BJ (cell line): ENCODE measurements around the gene SYCP2L. TPM values are rescaled to one million over a fixed set of nuclear protein-coding genes. Genes with fewer than 3 reads are reported as not detected.

Experiments
- CTCF ChIA-PET: fragments of 350-600 bp; formaldehyde crosslinking; extraction: SDS; loops from one replicate; lab custom pipeline; 2021; ENCODE audit warnings: antibody characterized with exemption, inconsistent platforms; lab: Yijun Ruan, JAX
- POLR2A ChIA-PET: fragments of 300-600 bp; sonication (Branson Sonifier 250); formaldehyde crosslinking; extraction: SDS; loops from one replicate; lab custom pipeline; 2021; ENCODE audit warnings: antibody characterized with exemption; lab: Charles Lee
- DNase-seq: peaks from one replicate; pipeline ENCODE4 v3.0.0-alpha.2; 2011; ENCODE audit warnings: low read depth
- H3K27me3 ChIP-seq: 2 replicates; pipeline ENCODE4 v1.6.0; 2011; ENCODE audit warnings: low read length; ENCODE audit not compliant: control insufficient read depth, insufficient read depth
- H3K36me3 ChIP-seq: 2 replicates; pipeline ENCODE4 v1.5.1; 2011; ENCODE audit warnings: low read length; ENCODE audit not compliant: control insufficient read depth, insufficient read depth
- H3K4me3 ChIP-seq: 2 replicates; pipeline ENCODE4 v1.5.1; 2011; ENCODE audit warnings: low read depth, mild to moderate bottlenecking, control low read depth, low read length
- polyA minus RNA-seq: library from RNA; depleted of rRNA, polyadenylated mRNA; stranded (reverse); fragments of >200 nt; gene quantifications from 2 replicates; pipeline ENCODE4 v1.2.3, GENCODE V29; 2011; rRNA and poly(A)+ RNA removed
- polyA plus RNA-seq: library from polyadenylated mRNA; depleted of rRNA; stranded (reverse); fragments of >200 nt; gene quantifications from 2 replicates; pipeline ENCODE4 v1.2.3, GENCODE V29; 2011; rRNA removed
- TF ChIP-seq, protein P1 (sequence below): IDR thresholded peaks from 2 replicates; pipeline ENCODE4 v1.5.1; 2011; ENCODE audit warnings: low read depth, mild to moderate bottlenecking, control low read depth, inconsistent platforms, low read length, moderate library complexity; ENCODE audit not compliant: insufficient read depth

The SYCP2L gene
- polyA plus RNA-seq (0.04 TPM in 1 of 2 replicates, not detected in the other), polyA minus RNA-seq (2.0 TPM in 1 of 2 replicates, not detected in the other)

DNA sequence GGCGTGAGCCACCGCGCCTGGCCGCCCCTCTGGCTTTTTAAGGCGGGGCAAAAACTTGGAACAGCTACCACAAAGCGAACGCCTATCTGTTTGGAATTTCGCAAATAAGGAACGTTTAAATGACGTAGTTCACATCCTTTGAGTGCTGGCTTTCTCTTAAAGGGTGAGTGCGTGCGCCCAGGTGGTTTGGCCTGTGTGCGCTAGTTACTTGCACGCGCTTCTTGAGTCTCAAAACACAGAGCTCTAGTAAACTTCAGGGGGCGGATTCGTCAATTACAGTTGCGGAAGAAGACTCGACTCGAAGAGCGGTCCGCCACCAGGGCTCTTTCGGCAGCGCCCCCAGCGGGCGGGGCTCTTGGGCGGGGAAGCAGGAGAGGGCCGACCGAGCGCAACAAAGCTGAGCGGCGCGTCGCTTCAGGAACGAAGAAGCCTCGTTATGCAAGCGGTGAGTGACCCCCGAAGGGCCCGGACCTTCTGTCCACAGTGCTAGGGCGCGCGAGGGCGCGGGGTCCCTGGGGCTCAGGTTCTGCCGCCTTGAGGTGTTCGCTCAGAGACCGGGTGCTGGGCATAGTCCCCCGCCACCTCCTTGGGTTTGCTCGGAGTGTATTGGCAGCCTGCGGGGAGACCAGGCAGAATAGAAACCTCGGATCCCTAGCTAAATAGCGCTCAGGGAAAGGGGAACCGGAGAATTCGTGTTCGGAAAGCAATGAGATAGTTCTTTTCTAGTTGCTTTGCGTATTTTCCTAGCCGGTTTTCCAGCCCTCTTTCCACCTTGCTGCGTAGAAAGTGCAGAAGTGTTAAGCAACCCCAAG lies at the start of gene SYCP2L:
TSS of gene SYCP2L (plus strand) at position 362 of the 812 bp plus-strand sequence. CDS start at position 437, 75 bp downstream.
- no peak within 1 kb of the TSS for H3K4me3 ChIP-seq
- H3K27me3 ChIP-seq, result peaks cover 18% of the 10 kb centered on the region
- CTCF ChIA-PET, result no interaction called here

DNA sequence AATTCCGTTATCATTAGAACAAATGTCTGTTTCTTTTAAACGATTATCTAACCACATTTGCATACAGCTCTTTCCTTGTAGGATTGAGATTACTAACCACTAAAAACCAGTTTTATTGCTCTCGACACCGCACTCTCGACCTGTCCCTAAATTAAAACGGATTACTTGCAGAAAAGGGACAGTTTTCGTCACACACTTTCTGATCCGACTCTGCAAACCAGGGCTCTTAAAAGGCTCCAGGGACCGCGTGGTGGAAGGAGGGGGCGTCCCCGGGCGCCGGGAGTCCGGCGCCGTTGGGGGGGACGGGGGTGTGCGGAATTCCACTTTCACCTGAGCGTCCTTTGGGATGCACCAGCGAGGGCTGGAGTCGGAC lies 49.2 kb upstream of the SYCP2L start:
- CTCF ChIA-PET, result interaction anchor here (0.9 to 1.2 kb wide), 2 partner anchors 11 to 35 kb away, joined by 3 read pairs; no protein-coding TSS in a partner anchor
- no peaks in the 10 kb centered on the region for H3K36me3 ChIP-seq
- H3K27me3 ChIP-seq, result peaks cover 11% of the 10 kb centered on the region
- TF ChIP-seq, protein P1, sequence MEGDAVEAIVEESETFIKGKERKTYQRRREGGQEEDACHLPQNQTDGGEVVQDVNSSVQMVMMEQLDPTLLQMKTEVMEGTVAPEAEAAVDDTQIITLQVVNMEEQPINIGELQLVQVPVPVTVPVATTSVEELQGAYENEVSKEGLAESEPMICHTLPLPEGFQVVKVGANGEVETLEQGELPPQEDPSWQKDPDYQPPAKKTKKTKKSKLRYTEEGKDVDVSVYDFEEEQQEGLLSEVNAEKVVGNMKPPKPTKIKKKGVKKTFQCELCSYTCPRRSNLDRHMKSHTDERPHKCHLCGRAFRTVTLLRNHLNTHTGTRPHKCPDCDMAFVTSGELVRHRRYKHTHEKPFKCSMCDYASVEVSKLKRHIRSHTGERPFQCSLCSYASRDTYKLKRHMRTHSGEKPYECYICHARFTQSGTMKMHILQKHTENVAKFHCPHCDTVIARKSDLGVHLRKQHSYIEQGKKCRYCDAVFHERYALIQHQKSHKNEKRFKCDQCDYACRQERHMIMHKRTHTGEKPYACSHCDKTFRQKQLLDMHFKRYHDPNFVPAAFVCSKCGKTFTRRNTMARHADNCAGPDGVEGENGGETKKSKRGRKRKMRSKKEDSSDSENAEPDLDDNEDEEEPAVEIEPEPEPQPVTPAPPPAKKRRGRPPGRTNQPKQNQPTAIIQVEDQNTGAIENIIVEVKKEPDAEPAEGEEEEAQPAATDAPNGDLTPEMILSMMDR, result no peak
- POLR2A ChIA-PET, result no interaction called here
- no peak for DNase-seq
- peak overlapping the region; percentile 61 for H3K4me3 ChIP-seq

More for the DNA sequence above, at the start of gene SYCP2L:
- no peak for DNase-seq
- H3K36me3 ChIP-seq, result no peaks in the 10 kb centered on the region
- TF ChIP-seq, protein P1, result 0 out of 2 replicates have a peak, but pooled peaks have one; percentile 18
- POLR2A ChIA-PET, result no interaction called here

- peaks cover 11% of the 10 kb centered on the region for H3K27me3 ChIP-seq
- peak within 1 kb of the TSS; percentile 61 for H3K4me3 ChIP-seq
- TF ChIP-seq, protein P1, result no peak
- peak; percentile 21 for DNase-seq
- ChIA-PET POLR2A (no interaction called here), CTCF (interaction anchor here (1.2 kb wide), 1 partner anchor 36 kb away, joined by 3 read pairs; no protein-coding TSS in a partner anchor)
- no peaks in the 10 kb centered on the region for H3K36me3 ChIP-seq
Measured at GRCh38 chr6:10837995-10838793, 48.7 kb upstream of the SYCP2L start, which contains the start of gene MAK. MAK (minus strand) TSS chr6:10838539; CDS start chr6:10830648, 7,891 bp downstream.

DNA sequence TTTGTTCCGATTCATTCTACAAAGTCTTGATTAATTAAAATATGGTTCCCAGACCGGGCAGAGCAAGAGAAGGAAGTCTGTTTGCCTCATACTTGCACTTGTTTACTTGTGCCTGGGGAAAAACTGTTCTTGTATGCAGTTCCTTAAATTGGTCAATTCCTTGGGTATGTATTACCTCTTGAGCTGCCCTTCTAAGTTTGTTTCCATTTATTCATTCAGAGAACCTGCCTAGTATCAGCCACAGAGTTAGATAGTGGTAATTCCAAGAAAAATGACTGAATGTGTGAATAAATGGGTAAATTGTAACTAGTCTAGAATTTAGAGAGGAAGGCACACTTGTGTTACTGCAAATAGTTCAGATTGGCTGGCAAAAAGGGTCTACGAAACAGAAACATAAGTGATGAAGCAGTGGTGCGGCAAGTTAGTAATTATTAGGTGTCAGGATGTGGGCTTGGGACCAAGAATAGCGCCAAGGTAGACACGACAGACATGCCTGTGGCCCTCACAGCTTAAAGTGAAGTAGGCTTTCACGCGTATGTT lies 48.0 kb upstream of the SYCP2L start:
- ChIA-PET CTCF (no interaction called here), POLR2A (no interaction called here)
- DNase-seq, result no peak
- Histone ChIP-seq H3K4me3 (peak overlapping the region; percentile 61; the same call in 1 of the 2 replicates), H3K36me3 (no peaks in the 10 kb centered on the region), H3K27me3 (peaks cover 11% of the 10 kb centered on the region)
- TF ChIP-seq, protein P1, result no peak
